Uterus (tissue), 2 donors: ENCODE measurements around the gene CTDSP2.

Source experiments
- POLR2A ChIP-seq, 2 donors: fragments of 450-650 bp; IDR thresholded peaks; one replicate each; pipeline ENCODE4 v1.6.1; 2016; ENCODE audit warnings: antibody characterized with exemption in 2 of 2, mild to moderate bottlenecking in 1 of 2, moderate library complexity in 1 of 2
- TF ChIP-seq, protein P1 (sequence below), 4 experiments: fragments of 200-600 bp in 2 of 4; fragments of 450-650 bp in 2 of 4; sonication (generic) in 2 of 4; IDR thresholded peaks; one replicate each; pipeline ENCODE4 v1.5.1; 2016 to 2019; ENCODE audit warnings: antibody characterized with exemption in 4 of 4, mild to moderate bottlenecking in 2 of 4, moderate library complexity in 1 of 4

DNA sequence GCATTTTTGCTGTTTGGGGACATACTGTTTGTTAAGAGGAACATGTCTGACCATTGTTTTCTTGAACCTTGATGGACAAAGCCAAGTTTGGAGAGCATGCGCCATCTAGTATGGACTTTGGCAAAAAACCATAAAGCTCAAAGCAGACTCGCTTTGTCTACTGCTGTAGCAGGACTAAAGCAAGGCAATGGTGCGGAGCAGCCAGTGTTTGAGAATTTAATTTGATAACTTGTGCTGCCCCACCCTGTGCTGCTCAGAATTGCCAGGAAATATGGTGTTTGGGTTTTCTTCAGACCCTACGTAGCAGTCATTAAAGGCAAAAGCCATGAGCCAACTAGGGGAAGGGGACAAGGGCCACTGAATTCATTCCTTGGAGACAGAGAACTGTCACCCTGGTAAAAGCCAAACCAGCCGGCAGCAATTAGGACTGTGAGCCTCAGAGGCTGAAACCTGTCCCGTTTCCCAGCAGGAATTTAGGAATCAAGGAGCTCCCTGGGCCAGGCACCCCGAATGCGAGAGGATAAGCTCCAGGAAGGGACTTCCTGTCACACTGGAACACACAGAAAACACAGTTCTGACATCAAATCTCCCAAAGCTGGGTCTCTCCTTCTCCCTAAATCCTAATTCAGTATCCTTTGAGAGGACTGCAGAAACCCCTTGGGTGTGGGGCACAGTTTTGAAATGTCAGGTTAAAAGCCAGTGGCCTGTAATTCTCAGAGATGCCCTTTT lies 29.1 kb downstream of the CTDSP2 start:
- TF ChIP-seq, protein P1, sequence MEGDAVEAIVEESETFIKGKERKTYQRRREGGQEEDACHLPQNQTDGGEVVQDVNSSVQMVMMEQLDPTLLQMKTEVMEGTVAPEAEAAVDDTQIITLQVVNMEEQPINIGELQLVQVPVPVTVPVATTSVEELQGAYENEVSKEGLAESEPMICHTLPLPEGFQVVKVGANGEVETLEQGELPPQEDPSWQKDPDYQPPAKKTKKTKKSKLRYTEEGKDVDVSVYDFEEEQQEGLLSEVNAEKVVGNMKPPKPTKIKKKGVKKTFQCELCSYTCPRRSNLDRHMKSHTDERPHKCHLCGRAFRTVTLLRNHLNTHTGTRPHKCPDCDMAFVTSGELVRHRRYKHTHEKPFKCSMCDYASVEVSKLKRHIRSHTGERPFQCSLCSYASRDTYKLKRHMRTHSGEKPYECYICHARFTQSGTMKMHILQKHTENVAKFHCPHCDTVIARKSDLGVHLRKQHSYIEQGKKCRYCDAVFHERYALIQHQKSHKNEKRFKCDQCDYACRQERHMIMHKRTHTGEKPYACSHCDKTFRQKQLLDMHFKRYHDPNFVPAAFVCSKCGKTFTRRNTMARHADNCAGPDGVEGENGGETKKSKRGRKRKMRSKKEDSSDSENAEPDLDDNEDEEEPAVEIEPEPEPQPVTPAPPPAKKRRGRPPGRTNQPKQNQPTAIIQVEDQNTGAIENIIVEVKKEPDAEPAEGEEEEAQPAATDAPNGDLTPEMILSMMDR (IDR thresholded peaks at IDR 0.05) = no peak
- TF ChIP-seq POLR2A (IDR thresholded peaks at IDR 0.05) = no peak
